GM23338 (cell line): ENCODE results near the gene CYFIP1. TPM values are rescaled to one million over a fixed set of nuclear protein-coding genes. Genes with fewer than 3 reads are reported as not detected.

Experiments
- ATAC-seq: fragments of 200-7000 bp; cut with Tn5 transposase; 3 replicates; pipeline ENCODE4 v1.9.1; 2020
- DNase-seq: peaks from one replicate; pipeline ENCODE4 v3.0.0-alpha.2; 2015; ENCODE audit warnings: low spot score
- H2AFZ ChIP-seq: fragments of 200-600 bp; sonication (generic); 2 replicates; pipeline ENCODE4 v1.8.0; 2016; ENCODE audit warnings: antibody characterized with exemption, mild to moderate bottlenecking, moderate library complexity
- H3F3A ChIP-seq: fragments of 200-600 bp; sonication (generic); replicated peaks from 2 replicates; pipeline ENCODE4 v1.8.0; 2017; ENCODE audit warnings: antibody characterized with exemption, mixed run types, low read depth
- H3K27ac ChIP-seq: fragments of 200-600 bp; sonication (generic); 2 replicates; pipeline ENCODE4 v1.6.1; 2016; ENCODE audit warnings: low read depth
- H3K27me3 ChIP-seq: fragments of 200-600 bp; sonication (generic); 2 replicates; pipeline ENCODE4 v1.8.0; 2016; ENCODE audit warnings: mild to moderate bottlenecking, mixed run types, moderate library complexity; ENCODE audit not compliant: insufficient read depth
- H3K36me3 ChIP-seq: fragments of 200-600 bp; sonication (generic); 2 replicates; pipeline ENCODE4 v1.8.0; 2016; ENCODE audit warnings: mild to moderate bottlenecking; ENCODE audit not compliant: insufficient read depth
- H3K4me1 ChIP-seq: fragments of 200-600 bp; sonication (generic); 2 replicates; pipeline ENCODE4 v1.8.0; 2016; ENCODE audit warnings: mild to moderate bottlenecking, moderate library complexity; ENCODE audit not compliant: insufficient read depth
- H3K4me2 ChIP-seq: fragments of 200-600 bp; sonication (generic); 2 replicates; pipeline ENCODE4 v1.7.1; 2017; ENCODE audit warnings: mixed run types
- H3K4me3 ChIP-seq: fragments of 200-600 bp; sonication (generic); 2 replicates; pipeline ENCODE4 v1.6.1; 2016; ENCODE audit warnings: mixed run types
- H3K79me2 ChIP-seq: fragments of 200-600 bp; sonication (generic); replicated peaks from 2 replicates; pipeline ENCODE4 v1.8.0; 2017; ENCODE audit warnings: mild to moderate bottlenecking; ENCODE audit not compliant: insufficient read depth
- H3K9me2 ChIP-seq: fragments of 200-600 bp; sonication (generic); 2 replicates; pipeline ENCODE4 v1.8.0; 2017; ENCODE audit not compliant: insufficient read depth
- H4K20me1 ChIP-seq: fragments of 200-600 bp; sonication (generic); replicated peaks from 2 replicates; pipeline ENCODE4 v1.8.0; 2017; ENCODE audit warnings: mild to moderate bottlenecking; ENCODE audit not compliant: insufficient read depth
- H3K27ac Mint-ChIP-seq: 2 replicates; pipeline ENCODE4 v1.8.0; 2020; ENCODE audit warnings: inconsistent platforms, mild to moderate bottlenecking, moderate library complexity, mixed read lengths
- H3K27me3 Mint-ChIP-seq: 3 replicates; pipeline ENCODE4 v1.8.0; 2022; ENCODE audit warnings: low read depth, mild to moderate bottlenecking, moderate library complexity, mixed read lengths, inconsistent platforms; ENCODE audit not compliant: insufficient read depth, poor library complexity
- H3K36me3 Mint-ChIP-seq: 3 replicates; pipeline ENCODE4 v1.8.0; 2021; ENCODE audit warnings: low read depth, mild to moderate bottlenecking, inconsistent platforms, moderate library complexity, mixed read lengths
- H3K4me1 Mint-ChIP-seq: 3 replicates; pipeline ENCODE4 v1.8.0; 2020; ENCODE audit warnings: mild to moderate bottlenecking, inconsistent platforms, mixed read lengths
- H3K4me3 Mint-ChIP-seq: 3 replicates; pipeline ENCODE4 v1.8.0; 2021; ENCODE audit warnings: moderate library complexity, mild to moderate bottlenecking, inconsistent platforms, mixed read lengths
- H3K9me3 Mint-ChIP-seq: 3 replicates; pipeline ENCODE4 v1.8.0; 2020; ENCODE audit warnings: moderate library complexity, mild to moderate bottlenecking, inconsistent platforms, mixed read lengths
- CREB1 ChIP-seq: fragments of 250-450 bp; sonication (Bioruptor Pico); IDR thresholded peaks from 2 replicates; pipeline ENCODE4 v1.5.0; 2020; ENCODE audit warnings: low read depth, mild to moderate bottlenecking, moderate library complexity
- EZH2 ChIP-seq: fragments of 200-600 bp; sonication (generic); IDR thresholded peaks from one replicate; pipeline ENCODE4 v1.8.0; 2017; ENCODE audit warnings: antibody characterized with exemption, mild to moderate bottlenecking, low read depth; ENCODE audit not compliant: unreplicated experiment
- EZH2phosphoT487 ChIP-seq: fragments of 200-600 bp; sonication (generic); IDR thresholded peaks from one replicate; pipeline ENCODE4 v1.8.1; 2018; ENCODE audit warnings: antibody characterized with exemption; ENCODE audit not compliant: unreplicated experiment
- JUNB ChIP-seq: IDR thresholded peaks from one replicate; pipeline ENCODE4 v1.6.1; 2016; ENCODE audit warnings: antibody characterized with exemption; ENCODE audit not compliant: unreplicated experiment
- NANOG ChIP-seq: IDR thresholded peaks from 2 replicates; pipeline ENCODE4 v1.6.1; 2016; ENCODE audit warnings: antibody characterized with exemption, borderline replicate concordance
- POLR2AphosphoS5 ChIP-seq: IDR thresholded peaks from 2 replicates; pipeline ENCODE4 v1.6.1; 2016; ENCODE audit warnings: antibody characterized with exemption, low read depth
- ZNF114 ChIP-seq: fragments of 250-450 bp; sonication (Bioruptor Pico); IDR thresholded peaks from 2 replicates; pipeline ENCODE4 v1.5.0; 2020; ENCODE audit warnings: mild to moderate bottlenecking, moderate library complexity
- ZNF331 ChIP-seq: fragments of 250-450 bp; sonication (Bioruptor Pico); IDR thresholded peaks from 2 replicates; pipeline ENCODE4 v1.5.0; 2020; ENCODE audit warnings: low read depth, mild to moderate bottlenecking, moderate library complexity
- polyA plus RNA-seq: library from polyadenylated mRNA; unstranded; fragments of >200 nt; fragmentation: Nextera tagmentation; extraction: Ambion mirVana; gene quantifications from 2 replicates; pipeline ENCODE4 v1.2.1, GENCODE V29; 2016
- total RNA-seq: library from RNA; depleted of rRNA; stranded (reverse); fragments of >200 nt; shearing (Covaris generic); gene quantifications from 2 replicates; pipeline ENCODE4 v1.2.3, GENCODE V29; 2014
- TF ChIP-seq, protein P1 (sequence below), 2 experiments: fragments of 200-600 bp in 1 of 2; sonication (generic) in 1 of 2; conservative IDR thresholded peaks; 2 replicates each; pipeline versions ENCODE4 v1.5.1 to v1.6.1; 2016 to 2017; ENCODE audit warnings: antibody characterized with exemption in 2 of 2, low read depth in 2 of 2, mild to moderate bottlenecking in 2 of 2, moderate library complexity in 1 of 2
- TF ChIP-seq, protein P2 (sequence below): IDR thresholded peaks from one replicate; pipeline ENCODE4 v1.6.1; 2018; ENCODE audit warnings: antibody characterized with exemption; ENCODE audit not compliant: unreplicated experiment
- TF ChIP-seq, protein P3 (sequence below): IDR thresholded peaks from 2 replicates; pipeline ENCODE4 v1.6.1; 2016; ENCODE audit warnings: antibody characterized with exemption

CYFIP1 gene
- total and polyA plus RNA-seq, 2 experiments from 2014 or later: 20.0 to 73.9 TPM

DNA sequence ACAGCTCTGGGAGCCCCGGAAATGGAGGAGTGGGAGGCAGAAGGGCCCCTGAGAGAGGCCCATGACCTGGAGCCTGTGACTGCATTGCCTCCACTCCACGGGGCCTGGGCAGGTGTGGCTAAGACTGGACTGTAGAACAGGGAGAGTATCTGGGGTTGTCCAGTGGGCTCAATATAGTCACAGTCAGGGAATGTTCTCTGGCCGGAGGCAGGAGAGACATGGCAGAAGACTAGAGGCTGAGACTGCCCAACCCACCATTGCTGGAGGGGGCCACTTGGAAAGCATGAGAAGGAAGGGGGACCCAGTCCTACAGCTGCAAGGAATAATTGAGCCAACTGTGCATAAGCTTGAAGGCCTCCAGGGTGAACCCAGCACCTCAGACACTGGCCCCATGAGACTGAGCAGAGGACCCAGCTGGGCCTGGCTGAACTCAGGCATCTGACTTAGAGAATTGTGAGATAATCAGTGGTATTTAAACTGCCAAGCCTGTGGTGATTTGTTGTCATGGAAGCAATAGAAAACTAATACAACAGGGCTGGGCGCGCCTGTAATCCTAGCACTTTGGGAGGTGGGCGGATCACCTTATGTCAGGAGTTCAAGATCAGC is 108.6 kb downstream of the CYFIP1 start:
- no peaks in the 10 kb centered on the region for H3K4me1 ChIP-seq
- peaks cover 19% of the 10 kb centered on the region for H3K36me3 ChIP-seq
- H3F3A ChIP-seq: no peaks in the 10 kb centered on the region
- H3K4me3 ChIP-seq: no peak overlapping the region
- ATAC-seq: no peak
- Mint-ChIP-seq H3K36me3 (peaks cover 79% of the 10 kb centered on the region), H3K4me3 (no peak overlapping the region), H3K9me3 (peaks cover 2% of the 10 kb centered on the region; the same call in 1 of the 3 replicates), H3K27ac (0 out of 2 replicates have a peak overlapping the region, but pooled peaks have one; percentile 16), H3K4me1 (peaks cover 20% of the 10 kb centered on the region), H3K27me3 (peaks cover 9% of the 10 kb centered on the region)
- H3K9me2 ChIP-seq: no peaks in the 10 kb centered on the region
- TF ChIP-seq EZH2 (no peak), ZNF331 (CRISPR knock-in tag) (no peak), JUNB (no peak), CREB1 (CRISPR knock-in tag) (no peak)
- TF ChIP-seq, protein P1, sequence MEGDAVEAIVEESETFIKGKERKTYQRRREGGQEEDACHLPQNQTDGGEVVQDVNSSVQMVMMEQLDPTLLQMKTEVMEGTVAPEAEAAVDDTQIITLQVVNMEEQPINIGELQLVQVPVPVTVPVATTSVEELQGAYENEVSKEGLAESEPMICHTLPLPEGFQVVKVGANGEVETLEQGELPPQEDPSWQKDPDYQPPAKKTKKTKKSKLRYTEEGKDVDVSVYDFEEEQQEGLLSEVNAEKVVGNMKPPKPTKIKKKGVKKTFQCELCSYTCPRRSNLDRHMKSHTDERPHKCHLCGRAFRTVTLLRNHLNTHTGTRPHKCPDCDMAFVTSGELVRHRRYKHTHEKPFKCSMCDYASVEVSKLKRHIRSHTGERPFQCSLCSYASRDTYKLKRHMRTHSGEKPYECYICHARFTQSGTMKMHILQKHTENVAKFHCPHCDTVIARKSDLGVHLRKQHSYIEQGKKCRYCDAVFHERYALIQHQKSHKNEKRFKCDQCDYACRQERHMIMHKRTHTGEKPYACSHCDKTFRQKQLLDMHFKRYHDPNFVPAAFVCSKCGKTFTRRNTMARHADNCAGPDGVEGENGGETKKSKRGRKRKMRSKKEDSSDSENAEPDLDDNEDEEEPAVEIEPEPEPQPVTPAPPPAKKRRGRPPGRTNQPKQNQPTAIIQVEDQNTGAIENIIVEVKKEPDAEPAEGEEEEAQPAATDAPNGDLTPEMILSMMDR (conservative IDR thresholded peaks at IDR 0.05; ENCODE audit: low read depth in 2 of 2): no peak
- no peak for DNase-seq
- H3K79me2 ChIP-seq: no peaks in the 10 kb centered on the region
- H4K20me1 ChIP-seq: peaks cover 10% of the 10 kb centered on the region; the same call in 1 of the 2 replicates
- H2AFZ ChIP-seq: no peak overlapping the region
- no peak overlapping the region for H3K4me2 ChIP-seq
- no peaks in the 10 kb centered on the region for H3K27me3 ChIP-seq
- H3K27ac ChIP-seq: no peak overlapping the region

DNA sequence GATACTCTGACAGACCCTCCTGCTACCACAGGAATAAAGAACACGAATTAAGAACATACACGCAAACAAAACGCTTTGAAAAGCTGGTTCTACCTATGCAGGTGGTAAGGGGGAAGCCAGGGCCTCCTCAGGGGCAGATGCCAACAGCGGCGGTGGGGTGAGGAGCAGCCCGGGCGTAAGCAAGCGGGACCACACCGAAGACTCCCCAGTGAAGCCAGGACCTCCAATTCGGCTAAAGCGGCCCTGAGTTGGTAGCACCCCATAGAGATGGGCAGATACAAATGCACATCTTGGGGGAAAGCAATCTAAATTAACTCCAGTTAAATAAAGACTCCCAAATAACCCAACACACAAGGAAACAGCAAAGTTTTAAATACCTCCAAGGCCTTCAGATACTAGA is 109.3 kb downstream of the CYFIP1 start:
- Histone ChIP-seq H3K4me2 (no peak overlapping the region), H3F3A (no peaks in the 10 kb centered on the region), H3K4me3 (no peak overlapping the region), H4K20me1 (peaks cover 10% of the 10 kb centered on the region; the same call in 1 of the 2 replicates), H3K9me2 (no peaks in the 10 kb centered on the region), H2AFZ (no peak overlapping the region), H3K79me2 (peaks cover under 1% of the 10 kb centered on the region; the same call in 1 of the 2 replicates), H3K27me3 (no peaks in the 10 kb centered on the region), H3K27ac (0 out of 2 replicates have a peak overlapping the region, but pooled peaks have one; percentile 32), H3K36me3 (peaks cover 27% of the 10 kb centered on the region), H3K4me1 (no peaks in the 10 kb centered on the region)
- Mint-ChIP-seq H3K4me1 (peaks cover 20% of the 10 kb centered on the region), H3K9me3 (no peaks in the 10 kb centered on the region), H3K4me3 (no peak overlapping the region), H3K36me3 (peaks cover 79% of the 10 kb centered on the region), H3K27me3 (peaks cover 9% of the 10 kb centered on the region), H3K27ac (no peak overlapping the region; the same call in 1 of the 2 replicates)
- ATAC-seq (no peak), DNase-seq (no peak)
- TF ChIP-seq EZH2phosphoT487 (no peak), POLR2AphosphoS5 (no peak), ZNF331 (CRISPR knock-in tag) (no peak), ZNF114 (CRISPR knock-in tag) (no peak), NANOG (no peak)
- TF ChIP-seq, protein P1 (conservative IDR thresholded peaks at IDR 0.05; ENCODE audit: low read depth in 2 of 2): no peak
- TF ChIP-seq, protein P2, sequence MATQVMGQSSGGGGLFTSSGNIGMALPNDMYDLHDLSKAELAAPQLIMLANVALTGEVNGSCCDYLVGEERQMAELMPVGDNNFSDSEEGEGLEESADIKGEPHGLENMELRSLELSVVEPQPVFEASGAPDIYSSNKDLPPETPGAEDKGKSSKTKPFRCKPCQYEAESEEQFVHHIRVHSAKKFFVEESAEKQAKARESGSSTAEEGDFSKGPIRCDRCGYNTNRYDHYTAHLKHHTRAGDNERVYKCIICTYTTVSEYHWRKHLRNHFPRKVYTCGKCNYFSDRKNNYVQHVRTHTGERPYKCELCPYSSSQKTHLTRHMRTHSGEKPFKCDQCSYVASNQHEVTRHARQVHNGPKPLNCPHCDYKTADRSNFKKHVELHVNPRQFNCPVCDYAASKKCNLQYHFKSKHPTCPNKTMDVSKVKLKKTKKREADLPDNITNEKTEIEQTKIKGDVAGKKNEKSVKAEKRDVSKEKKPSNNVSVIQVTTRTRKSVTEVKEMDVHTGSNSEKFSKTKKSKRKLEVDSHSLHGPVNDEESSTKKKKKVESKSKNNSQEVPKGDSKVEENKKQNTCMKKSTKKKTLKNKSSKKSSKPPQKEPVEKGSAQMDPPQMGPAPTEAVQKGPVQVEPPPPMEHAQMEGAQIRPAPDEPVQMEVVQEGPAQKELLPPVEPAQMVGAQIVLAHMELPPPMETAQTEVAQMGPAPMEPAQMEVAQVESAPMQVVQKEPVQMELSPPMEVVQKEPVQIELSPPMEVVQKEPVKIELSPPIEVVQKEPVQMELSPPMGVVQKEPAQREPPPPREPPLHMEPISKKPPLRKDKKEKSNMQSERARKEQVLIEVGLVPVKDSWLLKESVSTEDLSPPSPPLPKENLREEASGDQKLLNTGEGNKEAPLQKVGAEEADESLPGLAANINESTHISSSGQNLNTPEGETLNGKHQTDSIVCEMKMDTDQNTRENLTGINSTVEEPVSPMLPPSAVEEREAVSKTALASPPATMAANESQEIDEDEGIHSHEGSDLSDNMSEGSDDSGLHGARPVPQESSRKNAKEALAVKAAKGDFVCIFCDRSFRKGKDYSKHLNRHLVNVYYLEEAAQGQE: no peak
- TF ChIP-seq, protein P3, sequence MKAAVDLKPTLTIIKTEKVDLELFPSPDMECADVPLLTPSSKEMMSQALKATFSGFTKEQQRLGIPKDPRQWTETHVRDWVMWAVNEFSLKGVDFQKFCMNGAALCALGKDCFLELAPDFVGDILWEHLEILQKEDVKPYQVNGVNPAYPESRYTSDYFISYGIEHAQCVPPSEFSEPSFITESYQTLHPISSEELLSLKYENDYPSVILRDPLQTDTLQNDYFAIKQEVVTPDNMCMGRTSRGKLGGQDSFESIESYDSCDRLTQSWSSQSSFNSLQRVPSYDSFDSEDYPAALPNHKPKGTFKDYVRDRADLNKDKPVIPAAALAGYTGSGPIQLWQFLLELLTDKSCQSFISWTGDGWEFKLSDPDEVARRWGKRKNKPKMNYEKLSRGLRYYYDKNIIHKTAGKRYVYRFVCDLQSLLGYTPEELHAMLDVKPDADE: no peak
